ENCODE measurements around the gene ZDHHC24. TPM values are rescaled to one million over a fixed set of nuclear protein-coding genes. Genes with fewer than 3 reads are reported as not detected.
"Not testable (repeated sequence)": the region's sequence is repeated elsewhere in the genome, so short reads cannot be mapped to it uniquely, and the experiment has no call there.

ZDHHC24 gene
- total RNA-seq, 1 donor from 2014 or later = 5.2 TPM

DNA sequence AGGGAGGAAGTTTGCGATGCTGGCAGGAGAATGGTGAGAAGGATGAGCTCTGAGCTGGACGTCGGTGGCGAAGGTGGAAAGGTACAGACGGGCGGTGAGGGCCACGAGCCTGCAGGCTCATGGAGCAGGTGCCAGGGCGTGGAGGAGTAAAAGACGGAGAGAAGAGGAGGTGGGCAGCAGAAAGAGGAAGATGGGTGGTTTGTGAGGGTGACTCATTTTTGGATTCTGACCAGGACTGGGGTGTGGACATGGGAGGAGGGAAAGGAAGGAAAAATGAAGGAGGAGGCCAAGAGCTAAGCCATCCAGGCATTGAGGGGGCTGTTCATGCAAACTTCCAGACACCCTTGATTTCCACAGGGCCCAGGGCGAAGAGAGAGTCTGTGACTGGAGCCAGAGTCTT is 3.5 kb downstream of the ZDHHC24 start:
- Histone ChIP-seq H3K27ac (replicated peaks) (no peak overlapping the region), H3K9me3 (replicated peaks) (no peaks in the 10 kb centered on the region), H3K27me3 (ENCODE audit: low read depth) (no peaks in the 10 kb centered on the region), H3K4me3 (no peak overlapping the region), H3K36me3 (peaks cover 48% of the 10 kb centered on the region), H3K4me1 (peaks cover 36% of the 10 kb centered on the region)
- TF ChIP-seq, protein P1, sequence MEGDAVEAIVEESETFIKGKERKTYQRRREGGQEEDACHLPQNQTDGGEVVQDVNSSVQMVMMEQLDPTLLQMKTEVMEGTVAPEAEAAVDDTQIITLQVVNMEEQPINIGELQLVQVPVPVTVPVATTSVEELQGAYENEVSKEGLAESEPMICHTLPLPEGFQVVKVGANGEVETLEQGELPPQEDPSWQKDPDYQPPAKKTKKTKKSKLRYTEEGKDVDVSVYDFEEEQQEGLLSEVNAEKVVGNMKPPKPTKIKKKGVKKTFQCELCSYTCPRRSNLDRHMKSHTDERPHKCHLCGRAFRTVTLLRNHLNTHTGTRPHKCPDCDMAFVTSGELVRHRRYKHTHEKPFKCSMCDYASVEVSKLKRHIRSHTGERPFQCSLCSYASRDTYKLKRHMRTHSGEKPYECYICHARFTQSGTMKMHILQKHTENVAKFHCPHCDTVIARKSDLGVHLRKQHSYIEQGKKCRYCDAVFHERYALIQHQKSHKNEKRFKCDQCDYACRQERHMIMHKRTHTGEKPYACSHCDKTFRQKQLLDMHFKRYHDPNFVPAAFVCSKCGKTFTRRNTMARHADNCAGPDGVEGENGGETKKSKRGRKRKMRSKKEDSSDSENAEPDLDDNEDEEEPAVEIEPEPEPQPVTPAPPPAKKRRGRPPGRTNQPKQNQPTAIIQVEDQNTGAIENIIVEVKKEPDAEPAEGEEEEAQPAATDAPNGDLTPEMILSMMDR (IDR thresholded peaks at IDR 0.05; ENCODE audit: borderline replicate concordance) = no peak
- intact Hi-C loops (cut with micrococcal nuclease) = no loop called here
- DNase-seq = no peak

DNA sequence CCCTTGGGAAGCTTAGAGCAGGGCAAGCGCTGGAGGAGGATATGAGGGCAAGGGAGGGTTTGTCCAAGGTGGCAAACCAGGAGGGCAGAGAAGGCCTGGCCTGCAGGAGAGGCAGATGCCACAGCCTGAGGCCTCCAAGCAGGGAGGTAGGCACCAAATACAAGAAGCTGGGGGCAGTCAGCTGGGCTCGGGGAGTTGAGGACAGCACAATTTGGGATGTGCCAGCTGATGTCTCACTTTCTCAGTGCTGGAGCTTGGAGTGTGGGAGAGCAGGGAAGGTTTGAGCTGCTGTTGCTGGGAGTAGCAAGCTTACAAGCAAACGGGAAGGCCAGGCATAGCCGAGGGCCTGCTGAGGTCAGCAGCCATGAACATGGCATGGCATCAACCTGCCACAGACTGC is 4.0 kb downstream of the ZDHHC24 start:
- Histone ChIP-seq H3K4me3 (no peak overlapping the region), H3K9me3 (replicated peaks) (no peaks in the 10 kb centered on the region), H3K27me3 (ENCODE audit: low read depth) (no peaks in the 10 kb centered on the region), H3K4me1 (peaks cover 34% of the 10 kb centered on the region), H3K27ac (replicated peaks) (no peak overlapping the region), H3K36me3 (peaks cover 53% of the 10 kb centered on the region)
- DNase-seq = no peak
- TF ChIP-seq, protein P1 (IDR thresholded peaks at IDR 0.05; ENCODE audit: borderline replicate concordance) = no peak
- intact Hi-C loops (cut with micrococcal nuclease) = no loop called here

DNA sequence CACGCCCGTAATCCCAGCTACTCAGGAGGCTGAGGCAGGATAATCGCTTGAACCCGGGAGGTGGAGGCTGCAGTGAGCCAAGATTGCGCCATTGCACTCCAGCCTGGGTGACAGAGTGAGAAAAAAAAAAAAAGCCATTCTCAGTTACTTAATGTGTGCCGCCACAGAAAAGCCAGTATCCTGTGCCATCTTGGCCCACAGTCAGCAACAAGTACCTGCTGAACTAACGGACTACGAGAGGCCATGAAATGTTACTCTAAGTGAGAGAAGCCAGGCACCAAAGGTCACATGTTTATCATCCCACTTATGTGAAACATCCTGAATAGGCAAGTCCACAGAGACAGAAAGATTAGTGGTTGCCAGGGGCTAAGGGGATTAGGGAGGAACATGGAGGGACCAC is 5.2 kb downstream of the ZDHHC24 start:
- peaks cover 23% of the 10 kb centered on the region for H3K4me1 ChIP-seq
- H3K27me3 ChIP-seq (ENCODE audit: low read depth); H3K9me3 ChIP-seq (replicated peaks); DNase-seq; intact Hi-C loops (cut with micrococcal nuclease); H3K4me3 ChIP-seq; H3K27ac ChIP-seq (replicated peaks): not testable (repeated sequence)
- peaks cover 64% of the 10 kb centered on the region for H3K36me3 ChIP-seq

DNA sequence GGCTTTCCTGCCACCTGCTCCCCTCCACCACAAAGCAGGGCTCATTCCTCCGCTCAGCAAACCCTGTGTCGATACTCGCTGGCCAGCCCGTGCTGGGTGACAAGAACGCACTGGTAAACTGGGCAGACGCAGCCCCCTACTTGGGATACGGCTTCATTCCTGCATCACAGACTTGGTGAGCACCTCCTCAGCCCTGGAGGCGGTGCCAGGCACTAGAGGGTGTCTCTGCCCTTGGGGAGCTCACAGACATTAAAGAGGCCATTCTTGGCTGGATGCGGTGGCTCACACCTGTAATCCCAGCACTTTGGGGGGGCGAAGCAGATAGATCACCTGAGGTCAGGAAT is 6.0 kb downstream of the ZDHHC24 start:
- Histone ChIP-seq H3K9me3 (replicated peaks) (no peaks in the 10 kb centered on the region), H3K4me3 (no peak overlapping the region), H3K27ac (replicated peaks) (no peak overlapping the region), H3K27me3 (ENCODE audit: low read depth) (no peaks in the 10 kb centered on the region), H3K4me1 (peaks cover 16% of the 10 kb centered on the region), H3K36me3 (peaks cover 67% of the 10 kb centered on the region)
- TF ChIP-seq, protein P1 (IDR thresholded peaks at IDR 0.05; ENCODE audit: borderline replicate concordance) = no peak
- DNase-seq = no peak
- intact Hi-C loops (cut with micrococcal nuclease) = no loop called here

DNA sequence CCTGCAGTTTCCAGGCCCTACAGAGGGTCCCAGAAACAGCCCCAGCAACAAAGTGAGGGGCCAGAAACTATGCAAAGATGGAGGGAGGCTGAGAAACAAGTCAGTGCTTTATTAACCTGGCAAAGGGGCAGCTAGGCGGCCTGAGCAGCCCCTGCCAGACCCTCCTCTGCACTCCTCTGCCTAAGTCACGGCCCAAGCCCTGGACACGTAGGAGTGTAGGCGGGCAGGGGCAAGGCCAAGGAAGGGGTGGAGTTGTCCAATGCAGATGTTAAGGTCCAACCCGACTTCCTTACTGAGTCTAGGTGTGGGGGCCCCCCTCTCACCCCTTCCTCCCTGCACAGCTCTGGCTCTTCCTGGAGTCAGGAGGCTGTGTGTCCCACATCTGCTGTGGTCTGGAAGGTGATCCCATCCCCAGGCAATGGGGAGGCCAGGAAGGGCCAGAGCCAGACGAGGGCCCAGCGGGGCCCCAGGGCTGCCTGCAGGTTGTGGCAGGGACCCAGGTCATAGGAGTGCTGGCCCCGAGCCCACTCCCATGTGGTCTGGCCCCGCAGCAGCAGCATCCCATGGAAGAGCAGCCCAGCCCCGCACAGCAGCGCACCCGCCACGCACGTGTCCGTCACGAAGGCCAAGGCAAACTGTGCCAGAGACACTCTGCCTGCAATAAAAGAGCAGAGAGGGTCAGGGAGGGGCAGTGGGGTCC is 6.5 kb downstream of the ZDHHC24 start:
- Histone ChIP-seq H3K27ac (replicated peaks) (no peak overlapping the region), H3K36me3 (peaks cover 67% of the 10 kb centered on the region), H3K4me3 (no peak overlapping the region), H3K4me1 (peaks cover 11% of the 10 kb centered on the region), H3K9me3 (replicated peaks) (no peaks in the 10 kb centered on the region), H3K27me3 (ENCODE audit: low read depth) (no peaks in the 10 kb centered on the region)
- TF ChIP-seq, protein P1 (IDR thresholded peaks at IDR 0.05; ENCODE audit: borderline replicate concordance) = no peak
- no peak for DNase-seq
- intact Hi-C loops (cut with micrococcal nuclease) = no loop called here

DNA sequence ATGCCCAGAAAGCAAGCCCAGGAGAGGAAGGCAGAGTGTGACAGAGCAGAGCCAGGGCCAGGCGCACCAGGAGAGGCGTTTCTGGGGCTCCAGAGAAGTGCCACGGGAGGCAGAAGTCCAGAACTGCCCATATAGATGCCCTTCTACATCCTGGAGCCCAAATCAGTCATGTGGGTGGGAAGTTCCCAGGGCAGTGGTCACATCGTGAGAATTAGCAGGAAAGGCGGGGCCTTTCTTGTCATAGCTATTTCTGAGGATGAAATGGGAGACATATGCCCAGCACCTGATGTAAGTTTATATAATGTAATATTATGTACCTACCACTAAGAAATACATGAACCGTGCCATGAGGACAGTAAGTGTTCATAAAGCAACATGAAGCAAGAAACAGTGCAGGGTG is 13.1 kb downstream of the ZDHHC24 start:
- TF ChIP-seq, protein P1 (IDR thresholded peaks at IDR 0.05; ENCODE audit: borderline replicate concordance) = no peak

More for the DNA sequence above, 13.1 kb downstream of the ZDHHC24 start:
- Histone ChIP-seq H3K9me3 (replicated peaks) (no peaks in the 10 kb centered on the region), H3K27ac (replicated peaks) (no peak overlapping the region), H3K27me3 (ENCODE audit: low read depth) (no peaks in the 10 kb centered on the region), H3K4me3 (no peak overlapping the region), H3K36me3 (peaks cover 36% of the 10 kb centered on the region), H3K4me1 (no peaks in the 10 kb centered on the region)
- no peak for DNase-seq
- intact Hi-C loops (cut with micrococcal nuclease) = no loop called here

Data from left ventricle myocardium inferior (tissue), 1 donor.